Mesenchymal stem cell (in vitro differentiated cells and primary cell): ENCODE results near the gene ASB1.

Experiments
- DNase-seq: peaks from one replicate; pipeline ENCODE4 v3.0.0-alpha.2; 2013
- H2AFZ ChIP-seq: one replicate; pipeline ENCODE4 v1.6.1; 2013; ENCODE audit warnings: low read depth, mild to moderate bottlenecking, control low read depth, inconsistent platforms, low read length, moderate library complexity
- H2AK5ac ChIP-seq: 2 replicates; pipeline ENCODE4 v1.6.1; 2013; ENCODE audit warnings: low read length, moderate library complexity, mild to moderate bottlenecking, inconsistent platforms; ENCODE audit not compliant: severe bottlenecking
- H2BK120ac ChIP-seq: one replicate; pipeline ENCODE4 v1.6.1; 2013; ENCODE audit warnings: low read depth, mild to moderate bottlenecking, inconsistent platforms, low read length, moderate library complexity
- H2BK12ac ChIP-seq, 2 experiments: one replicate each; pipeline ENCODE4 v1.6.1; 2013; ENCODE audit warnings: inconsistent platforms in 2 of 2, low read length in 2 of 2, mild to moderate bottlenecking in 2 of 2, moderate library complexity in 2 of 2, control low read depth in 1 of 2
- H2BK15ac ChIP-seq: one replicate; pipeline ENCODE4 v1.6.1; 2013; ENCODE audit warnings: mild to moderate bottlenecking, low read depth, inconsistent platforms; ENCODE audit not compliant: poor library complexity, severe bottlenecking
- H2BK5ac ChIP-seq: 2 replicates; pipeline ENCODE4 v1.6.1; 2013; ENCODE audit warnings: low read depth, mild to moderate bottlenecking, low read length, control low read depth, inconsistent platforms; ENCODE audit not compliant: poor library complexity, severe bottlenecking
- H3K14ac ChIP-seq, 2 experiments: one replicate each; pipeline ENCODE4 v1.6.1; 2013; ENCODE audit warnings: inconsistent platforms in 2 of 2, low read length in 2 of 2, control low read depth in 1 of 2, mild to moderate bottlenecking in 1 of 2, moderate library complexity in 1 of 2
- H3K18ac ChIP-seq, 2 experiments: one replicate each; pipeline ENCODE4 v1.6.1; 2013; ENCODE audit warnings: inconsistent platforms in 2 of 2, low read length in 2 of 2, control low read depth in 1 of 2, low read depth in 1 of 2, mild to moderate bottlenecking in 1 of 2
- H3K23ac ChIP-seq, 2 experiments: one replicate each; pipeline ENCODE4 v1.6.1; 2013; ENCODE audit warnings: inconsistent platforms in 2 of 2, low read length in 2 of 2, mild to moderate bottlenecking in 2 of 2, moderate library complexity in 2 of 2, control low read depth in 1 of 2
- H3K27ac ChIP-seq: 2 replicates; pipeline ENCODE4 v1.5.1; 2013; ENCODE audit warnings: mild to moderate bottlenecking, moderate library complexity, low read length, control low read depth, inconsistent platforms; ENCODE audit not compliant: poor library complexity, severe bottlenecking
- H3K27me3 ChIP-seq, 2 experiments: 2 replicates each; pipeline versions ENCODE4 v1.6.1 to v1.7.0; 2013; ENCODE audit warnings: low read length in 2 of 2, mild to moderate bottlenecking in 2 of 2, moderate library complexity in 2 of 2, control low read depth in 1 of 2, inconsistent platforms in 1 of 2; ENCODE audit not compliant: control insufficient read depth in 1 of 2, insufficient read depth in 1 of 2
- H3K36me3 ChIP-seq, 2 experiments: 2 replicates each; pipeline versions ENCODE4 v1.6.1 to v1.7.0; 2013; ENCODE audit warnings: low read length in 2 of 2, control low read depth in 1 of 2, inconsistent platforms in 1 of 2, low read depth in 1 of 2, mild to moderate bottlenecking in 1 of 2; ENCODE audit not compliant: insufficient read depth in 2 of 2, control insufficient read depth in 1 of 2
- H3K4ac ChIP-seq, 2 experiments: one replicate each; pipeline ENCODE4 v1.6.1; 2013; ENCODE audit warnings: inconsistent platforms in 2 of 2, low read length in 2 of 2, mild to moderate bottlenecking in 2 of 2, moderate library complexity in 2 of 2, control low read depth in 1 of 2, low read depth in 1 of 2
- H3K4me1 ChIP-seq: 2 replicates; pipeline ENCODE4 v1.6.1; 2013; ENCODE audit warnings: low read depth, low read length, control low read depth; ENCODE audit not compliant: control insufficient read depth, insufficient read depth
- H3K4me2 ChIP-seq: 2 replicates; pipeline ENCODE4 v1.6.1; 2013; ENCODE audit warnings: low read length, mild to moderate bottlenecking, inconsistent platforms; ENCODE audit not compliant: poor library complexity, severe bottlenecking
- H3K4me3 ChIP-seq, 2 experiments: 2 replicates each; pipeline versions ENCODE4 v1.5.1 to v1.7.0; 2013; ENCODE audit warnings: low read length in 2 of 2, mild to moderate bottlenecking in 2 of 2, control low read depth in 1 of 2, low read depth in 1 of 2; ENCODE audit not compliant: insufficient read depth in 1 of 2
- H3K79me1 ChIP-seq: replicated peaks from 2 replicates; pipeline ENCODE4 v1.6.1; 2013; ENCODE audit warnings: mild to moderate bottlenecking, control low read depth, low read length, inconsistent platforms; ENCODE audit not compliant: poor library complexity, severe bottlenecking
- H3K9ac ChIP-seq: 2 replicates; pipeline ENCODE4 v1.7.0; 2013; ENCODE audit warnings: mild to moderate bottlenecking, low read length, moderate library complexity
- H3K9me3 ChIP-seq: 2 replicates; pipeline ENCODE4 v1.7.0; 2013; ENCODE audit warnings: mild to moderate bottlenecking, low read length; ENCODE audit not compliant: control insufficient read depth
- H4K8ac ChIP-seq: one replicate; pipeline ENCODE4 v1.6.1; 2013; ENCODE audit warnings: inconsistent platforms, mild to moderate bottlenecking, low read length, moderate library complexity
- H4K91ac ChIP-seq: one replicate; pipeline ENCODE4 v1.6.1; 2013; ENCODE audit warnings: mild to moderate bottlenecking, low read length, inconsistent platforms
- WGBS: methylation state at CpG from one replicate; pipeline ENCODE4 v1.1.7; 2013; ENCODE audit warnings: mixed read lengths; 5-methylcytosine and 5-hydroxymethylcytosine counted together

ASB1 gene

GRCh38 chr2:238418999-238419546, 7.7 kb upstream of the ASB1 start:
- H3K4me1 ChIP-seq, result peaks cover 25% of the 10 kb centered on the region
- H3K27ac ChIP-seq, result no peak overlapping the region
- H3K18ac ChIP-seq, result no peak overlapping the region
- H3K27me3 ChIP-seq, result no peaks in the 10 kb centered on the region
- H3K4ac ChIP-seq, result no peak overlapping the region
- H3K4me2 ChIP-seq, result no peak overlapping the region
- no peak overlapping the region for H3K14ac ChIP-seq
- H3K79me1 ChIP-seq, result no peaks in the 10 kb centered on the region
- WGBS, result 100% methylated on average over 2 of the region's 2 CpGs
- H3K23ac ChIP-seq, result no peak overlapping the region
- peaks cover 0 to 7% of the 10 kb centered on the region in 2 experiments for H3K36me3 ChIP-seq
- H4K8ac ChIP-seq, result no peak overlapping the region
- no peak overlapping the region for H4K91ac ChIP-seq
- H2BK5ac ChIP-seq, result no peak overlapping the region
- no peak overlapping the region for H3K4me3 ChIP-seq
- no peak for DNase-seq
- no peak overlapping the region for H2BK15ac ChIP-seq
- no peak overlapping the region for H2BK12ac ChIP-seq
- H3K9ac ChIP-seq, result no peak overlapping the region
- no peak overlapping the region for H2AK5ac ChIP-seq
- peaks cover 6% of the 10 kb centered on the region for H3K9me3 ChIP-seq
- H2AFZ ChIP-seq, result no peak overlapping the region
- no peak overlapping the region for H2BK120ac ChIP-seq

- Histone ChIP-seq H3K27ac (no peak overlapping the region), H3K4ac (no peak overlapping the region), H3K4me3 (no peak overlapping the region), H2BK15ac (no peak overlapping the region), H4K91ac (no peak overlapping the region), H2BK12ac (no peak overlapping the region), H2AK5ac (no peak overlapping the region), H3K9ac (no peak overlapping the region), H2BK5ac (no peak overlapping the region), H3K4me2 (no peak overlapping the region), H3K4me1 (peaks cover 22% of the 10 kb centered on the region), H3K9me3 (peaks cover 5% of the 10 kb centered on the region), H3K36me3 (peaks cover 0 to 5% of the 10 kb centered on the region in 2 experiments), H3K79me1 (no peaks in the 10 kb centered on the region), H3K18ac (no peak overlapping the region), H2AFZ (no peak overlapping the region), H3K14ac (no peak overlapping the region), H2BK120ac (no peak overlapping the region), H4K8ac (no peak overlapping the region), H3K27me3 (no peaks in the 10 kb centered on the region), H3K23ac (no peak overlapping the region)
- DNase-seq, result no peak
- 72% methylated on average over 8 of the region's 8 CpGs for WGBS
These were observed 6.3 kb upstream of the ASB1 start for GRCh38 chr2:238420442-238420841.

DNA sequence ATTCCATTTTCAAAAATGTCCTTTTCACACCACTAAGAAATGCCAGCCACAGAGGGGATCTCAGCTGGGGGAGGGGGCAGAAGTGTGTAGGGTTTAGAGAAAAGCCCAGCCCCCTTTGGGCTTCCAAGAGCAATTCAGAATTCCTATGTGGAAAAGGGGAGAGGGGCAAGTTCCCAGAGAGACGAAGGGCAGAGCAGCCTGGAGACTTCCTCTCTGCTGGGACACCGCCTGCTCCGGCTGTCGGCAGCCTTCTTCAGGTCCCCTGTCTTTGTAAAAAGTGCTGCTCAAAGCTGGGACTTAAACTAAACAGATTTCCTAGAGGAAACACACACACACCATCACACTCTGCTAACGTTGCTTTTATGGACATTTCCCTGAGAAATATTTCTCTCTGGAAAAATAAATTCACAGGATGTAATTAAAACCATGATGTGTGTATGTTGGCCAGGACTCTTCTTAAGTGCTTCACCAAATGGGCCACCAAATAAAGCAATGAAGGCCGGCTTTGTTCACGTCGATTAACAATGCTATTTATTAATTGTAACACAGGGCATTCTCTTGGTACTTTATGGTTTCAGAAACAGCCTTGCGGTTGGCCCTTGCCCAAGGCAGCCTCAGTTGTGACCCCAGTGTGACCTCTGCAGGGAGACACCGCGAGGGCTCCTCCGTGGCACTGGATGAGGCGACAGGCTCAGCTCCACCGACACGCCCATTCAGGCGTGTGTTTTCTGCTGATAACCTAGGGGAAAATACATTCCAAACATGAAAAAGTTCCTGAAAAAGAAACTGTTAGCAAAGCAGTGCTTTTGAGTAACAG, 5.6 kb upstream of the ASB1 start:
- Histone ChIP-seq H3K27me3 (no peaks in the 10 kb centered on the region), H2AFZ (no peak overlapping the region), H4K91ac (no peak overlapping the region), H2BK120ac (no peak overlapping the region), H3K23ac (no peak overlapping the region), H2BK12ac (no peak overlapping the region), H2BK5ac (no peak overlapping the region), H3K4me2 (no peak overlapping the region), H3K79me1 (no peaks in the 10 kb centered on the region), H3K4ac (no peak overlapping the region), H3K36me3 (peaks cover 0 to 4% of the 10 kb centered on the region in 2 experiments), H3K9ac (no peak overlapping the region), H3K4me1 (peaks cover 27% of the 10 kb centered on the region), H2BK15ac (no peak overlapping the region), H3K27ac (no peak overlapping the region), H2AK5ac (no peak overlapping the region), H3K4me3 (no peak overlapping the region), H3K18ac (no peak overlapping the region), H3K14ac (no peak overlapping the region), H3K9me3 (no peaks in the 10 kb centered on the region), H4K8ac (peak overlapping the region; percentile 19)
- DNase-seq, result no peak
- 59% methylated on average over 15 of the region's 16 CpGs for WGBS

GRCh38 chr2:238421695-238422035, 5.1 kb upstream of the ASB1 start:
- Histone ChIP-seq H2AK5ac (no peak overlapping the region), H3K4me1 (peaks cover 28% of the 10 kb centered on the region), H4K8ac (peak overlapping the region; percentile 28), H3K9me3 (no peaks in the 10 kb centered on the region), H2AFZ (no peak overlapping the region), H3K4me2 (no peak overlapping the region), H4K91ac (no peak overlapping the region), H3K4ac (no peak overlapping the region), H3K36me3 (peaks cover 0 to 4% of the 10 kb centered on the region in 2 experiments), H3K14ac (no peak overlapping the region), H2BK15ac (no peak overlapping the region), H2BK120ac (no peak overlapping the region), H3K23ac (no peak overlapping the region), H2BK12ac (no peak overlapping the region), H3K27ac (no peak overlapping the region), H3K18ac (no peak overlapping the region), H2BK5ac (no peak overlapping the region), H3K4me3 (no peak overlapping the region), H3K9ac (no peak overlapping the region), H3K27me3 (no peaks in the 10 kb centered on the region), H3K79me1 (no peaks in the 10 kb centered on the region)
- no peak for DNase-seq
- WGBS, result 72% methylated on average over 18 of the region's 18 CpGs
